SW 1271 (cell line): ENCODE measurements around the gene GRIA3.

ENCODE experiments used
- DNase-seq, 2 experiments: peaks; one replicate each; lab custom pipeline; 2025; lab: John Stamatoyannopoulos, UW

GRIA3 gene

DNA sequence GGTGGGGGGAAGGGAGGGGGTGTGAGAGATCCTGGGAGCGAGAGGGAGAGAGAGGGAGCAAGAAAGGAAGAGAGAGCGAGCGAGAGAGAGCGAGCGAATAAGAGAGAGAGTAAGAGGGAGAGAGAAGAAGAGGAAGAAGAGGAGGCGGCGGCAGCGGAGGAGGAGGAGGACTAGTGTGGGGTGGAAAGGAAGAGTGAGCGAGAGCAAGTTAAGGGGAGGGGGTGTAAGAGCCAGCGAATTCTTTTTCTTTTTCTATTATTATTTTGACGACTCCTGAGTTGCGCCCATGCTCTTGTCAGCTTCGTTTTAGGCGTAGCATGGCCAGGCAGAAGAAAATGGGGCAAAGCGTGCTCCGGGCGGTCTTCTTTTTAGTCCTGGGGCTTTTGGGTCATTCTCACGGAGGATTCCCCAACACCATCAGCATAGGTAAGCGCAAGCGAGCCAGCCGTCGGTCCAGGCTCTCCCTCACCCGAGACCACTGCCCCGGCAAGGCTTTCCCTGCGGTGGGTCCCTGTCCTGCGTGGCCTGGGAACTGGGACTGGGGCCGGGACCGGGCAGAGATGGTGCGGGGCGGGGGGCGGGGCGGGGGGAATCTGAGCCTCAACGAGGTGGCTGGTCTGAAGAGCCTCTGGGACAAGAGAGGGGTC lies at the start of gene GRIA3:
Gene GRIA3, plus strand, starts transcription at position 60 of the 647 bp plus-strand sequence. Its CDS starts 258 bp downstream, at position 318.
- DNase-seq: no peak

DNA sequence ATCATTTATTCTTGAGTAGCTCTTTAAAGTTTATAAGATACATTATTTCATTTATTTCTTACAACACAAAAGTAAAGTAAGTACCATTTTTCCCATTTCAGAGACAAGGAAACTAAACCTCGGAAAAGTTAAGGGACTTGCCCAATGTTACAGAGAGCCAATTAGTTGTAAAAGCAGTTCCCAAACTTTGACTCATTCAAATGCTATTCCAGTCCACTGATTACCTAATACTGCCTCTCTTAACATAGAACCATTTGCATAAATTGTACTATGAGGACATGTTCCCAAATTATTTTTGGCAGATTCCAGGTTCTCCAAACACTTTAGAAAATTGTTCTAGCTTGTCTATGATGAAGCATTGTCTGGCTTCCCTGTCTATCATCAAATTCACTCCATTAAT lies 45.6 kb upstream of the GRIA3 start:
- no peak for DNase-seq

DNA sequence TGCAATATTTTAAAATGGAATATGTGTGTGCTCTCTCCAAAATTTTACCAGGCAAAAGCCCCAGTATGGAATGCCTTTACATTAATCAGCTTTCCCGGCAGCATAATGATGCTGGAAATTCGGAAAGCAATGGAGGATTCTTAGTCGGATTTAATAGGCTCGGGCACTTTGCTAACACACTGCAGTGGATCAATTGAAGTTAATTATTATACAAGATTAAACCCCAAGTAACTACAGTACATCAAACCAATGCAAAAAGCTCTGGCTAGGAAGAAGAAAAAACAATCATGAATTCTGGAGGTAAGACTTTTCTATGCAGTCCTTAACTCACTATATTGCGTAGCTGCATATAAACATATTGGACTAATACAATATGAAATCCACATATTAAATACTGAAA lies 43.6 kb upstream of the GRIA3 start:
- DNase-seq: no peak

DNA sequence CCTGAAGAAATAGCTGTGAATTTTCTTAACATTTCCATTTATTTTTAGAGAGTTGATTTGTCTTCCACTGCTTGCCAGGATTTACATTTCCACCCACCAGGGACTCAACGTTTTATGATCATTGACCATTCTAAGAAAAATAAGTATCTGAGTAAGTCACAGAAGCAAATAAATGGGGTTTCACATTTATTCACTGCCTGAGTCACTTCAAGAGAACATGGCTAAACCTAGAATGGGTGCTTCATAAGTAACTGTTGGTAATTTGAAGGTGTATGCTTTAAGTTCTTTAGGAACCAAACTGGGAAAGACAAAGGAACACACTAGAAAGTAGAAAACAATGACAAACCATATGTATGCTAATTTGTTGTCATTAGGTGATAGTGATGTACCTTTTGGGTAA lies 43.2 kb upstream of the GRIA3 start:
- no peak for DNase-seq

DNA sequence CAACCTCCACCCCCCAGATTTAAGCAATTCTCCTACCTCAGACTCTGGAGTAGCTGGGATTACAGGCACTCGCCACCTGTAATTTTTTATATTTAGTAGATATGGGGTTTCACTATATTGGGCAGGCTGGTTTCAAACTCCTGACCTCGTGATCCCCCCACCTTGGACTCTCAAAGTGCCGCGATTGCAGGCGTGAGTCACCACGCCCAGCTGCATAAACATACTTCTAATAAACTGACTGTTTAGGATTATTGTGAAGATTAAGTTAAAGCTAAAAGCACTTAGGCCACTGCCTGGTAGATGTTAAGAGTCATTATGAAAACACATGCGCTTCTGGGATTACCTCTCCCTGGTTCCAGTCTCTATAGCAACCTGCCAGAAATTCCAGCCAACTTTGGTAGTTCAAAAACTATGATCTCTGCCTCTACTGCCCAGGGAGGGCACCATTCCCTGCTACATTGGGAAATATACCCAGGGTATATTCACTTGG lies 30.2 kb upstream of the GRIA3 start:
- DNase-seq: no peak

- DNase-seq: no peak
Measured at GRCh38 chrX:123155327-123155726, 28.8 kb upstream of the GRIA3 start.

DNA sequence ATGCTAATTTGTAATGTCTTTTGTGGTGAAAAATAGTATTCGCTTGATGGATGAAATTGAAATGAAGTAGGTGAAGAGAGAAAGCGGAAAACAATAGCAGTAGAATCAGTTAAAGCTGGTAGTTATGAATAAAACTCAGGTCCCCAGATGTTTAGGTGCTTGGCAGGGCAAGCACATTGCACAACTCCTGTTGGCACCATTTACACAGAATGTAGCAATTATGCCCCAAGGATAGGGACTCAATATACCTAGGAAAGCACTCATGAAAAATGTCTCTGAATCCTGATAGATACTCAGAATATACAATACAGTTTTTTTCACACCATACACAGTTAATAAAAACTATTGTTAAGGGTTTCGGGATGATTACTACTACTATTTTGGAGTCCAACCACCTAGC lies 26.5 kb upstream of the GRIA3 start:
- no peak for DNase-seq

- no peak for DNase-seq
Measured at GRCh38 chrX:123159403-123159802, 24.7 kb upstream of the GRIA3 start.

DNA sequence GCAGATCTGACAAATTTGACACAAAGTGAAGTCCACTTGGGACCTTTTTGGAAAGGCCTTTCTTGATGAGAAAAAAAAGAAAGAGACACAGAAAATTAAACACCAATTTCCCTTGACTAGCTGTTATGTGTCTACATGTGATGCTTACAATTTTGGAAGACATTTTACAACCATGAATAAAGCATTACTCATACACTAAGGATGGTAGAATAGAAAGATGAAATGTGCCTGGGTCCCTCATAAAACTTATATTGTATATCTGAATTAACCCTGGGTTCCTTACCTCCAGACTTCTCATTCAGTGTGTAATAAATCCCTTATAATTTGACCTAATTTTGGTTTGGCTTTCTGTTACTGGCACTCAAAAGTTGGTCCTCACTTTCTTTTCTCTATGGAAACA lies 16.5 kb upstream of the GRIA3 start:
- no peak for DNase-seq

DNA sequence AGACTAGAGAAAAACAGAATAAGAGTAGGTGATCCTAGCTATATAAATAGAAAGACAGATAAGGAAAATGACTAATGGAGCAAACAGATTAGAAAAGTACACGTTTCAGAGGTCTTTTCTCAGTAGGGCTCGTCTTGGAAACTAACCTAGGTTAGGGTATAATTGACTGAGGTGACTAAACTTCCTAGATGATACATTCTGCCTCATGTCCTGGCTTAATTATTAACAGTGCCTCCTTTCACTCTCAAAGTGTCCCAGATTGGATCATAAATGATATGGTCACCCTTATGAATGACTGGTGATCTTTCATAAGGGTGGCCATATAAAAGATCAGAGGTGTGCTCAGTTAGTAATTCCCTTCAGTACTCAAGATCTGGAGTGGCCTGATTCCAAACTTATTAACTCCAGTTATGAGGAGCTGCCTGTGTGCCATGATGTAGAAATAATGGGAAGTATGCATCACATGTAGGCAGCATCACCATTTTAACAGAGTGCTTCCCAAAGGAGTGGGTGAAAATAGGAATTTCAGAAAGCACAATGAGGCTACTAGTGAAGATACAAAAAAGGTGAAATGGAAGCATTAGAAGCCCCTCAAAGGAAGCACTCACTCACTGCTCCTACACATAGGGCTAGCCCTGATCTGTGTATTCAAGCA lies 14.7 kb upstream of the GRIA3 start:
- no peak for DNase-seq

GRCh38 chrX:123170546-123170945 lies 13.5 kb upstream of the GRIA3 start:
- no peak for DNase-seq

DNA sequence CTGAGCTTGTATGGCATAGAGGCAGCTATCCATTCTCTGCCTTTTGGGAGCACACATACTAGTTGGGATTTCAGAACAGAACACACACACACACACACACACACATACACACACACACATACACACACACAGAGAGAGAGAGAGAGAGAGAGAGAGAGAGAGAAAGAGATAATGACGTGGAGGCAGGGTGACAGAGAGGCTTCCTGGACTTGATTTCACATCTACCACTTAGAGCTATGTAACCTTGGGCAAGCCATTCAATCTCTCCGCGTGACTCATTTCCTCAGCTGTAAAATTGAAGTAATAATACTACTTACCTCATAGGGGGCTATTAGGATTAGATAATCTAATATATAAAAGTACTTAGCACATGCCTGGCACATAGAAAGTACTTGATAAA lies 12.3 kb upstream of the GRIA3 start:
- DNase-seq: no peak

- no peak for DNase-seq
Measured at GRCh38 chrX:123172869-123173268, 11.2 kb upstream of the GRIA3 start.

DNA sequence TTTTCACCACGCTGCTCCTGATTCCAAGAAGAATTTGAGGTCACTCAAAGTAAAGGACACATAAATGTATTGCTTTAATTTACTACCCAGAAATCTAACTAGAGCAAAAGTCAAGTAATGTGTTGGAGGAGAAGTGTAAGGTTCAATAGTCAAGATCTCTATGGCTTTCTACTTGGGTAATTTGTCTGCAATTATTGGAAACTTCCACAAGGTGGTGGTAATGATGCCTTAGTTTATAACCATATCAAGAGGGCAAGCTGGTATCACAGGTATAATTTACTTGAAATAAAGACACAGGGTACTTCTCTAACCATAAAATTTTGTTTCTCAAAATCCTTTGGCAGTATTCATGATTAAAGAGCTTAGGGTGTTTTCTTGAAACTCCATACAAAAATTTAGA lies 10.2 kb upstream of the GRIA3 start:
- no peak for DNase-seq

DNA sequence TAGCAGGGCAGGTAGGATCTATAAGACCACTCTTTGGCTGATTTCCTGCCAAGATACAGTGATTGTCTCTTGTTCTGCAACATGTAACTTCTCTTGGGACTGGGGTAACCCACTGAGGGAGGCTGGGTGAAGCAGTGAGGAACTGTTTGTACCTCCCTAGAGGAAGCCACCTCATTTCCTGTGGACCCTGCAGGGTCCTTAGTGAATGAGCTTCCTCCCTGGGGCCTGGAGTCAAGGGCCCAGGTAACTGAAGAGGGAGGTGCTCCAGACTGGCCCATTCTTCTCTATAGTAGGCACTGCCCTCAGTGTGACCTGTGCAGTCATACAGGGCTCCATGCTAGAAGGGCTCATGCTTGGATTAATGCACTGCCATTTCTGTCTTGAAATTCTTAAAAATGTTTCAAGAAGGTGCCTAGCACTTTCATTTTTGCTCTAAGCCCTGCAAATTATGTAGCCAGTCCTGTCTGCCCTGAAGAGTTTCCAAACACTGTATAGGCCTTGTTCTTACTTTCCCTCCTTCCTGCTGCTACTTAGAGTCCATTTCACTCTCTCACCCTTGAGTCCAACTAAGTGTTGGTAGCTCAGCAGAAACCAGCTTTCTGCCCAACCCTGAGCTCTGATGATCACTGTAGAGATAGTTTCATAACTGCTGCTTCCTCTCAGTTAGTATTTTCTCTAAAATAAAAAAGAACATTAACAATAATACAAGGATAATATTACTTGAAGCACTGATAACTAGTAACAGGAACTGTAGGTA lies 8.5 kb upstream of the GRIA3 start:
- no peak for DNase-seq

DNA sequence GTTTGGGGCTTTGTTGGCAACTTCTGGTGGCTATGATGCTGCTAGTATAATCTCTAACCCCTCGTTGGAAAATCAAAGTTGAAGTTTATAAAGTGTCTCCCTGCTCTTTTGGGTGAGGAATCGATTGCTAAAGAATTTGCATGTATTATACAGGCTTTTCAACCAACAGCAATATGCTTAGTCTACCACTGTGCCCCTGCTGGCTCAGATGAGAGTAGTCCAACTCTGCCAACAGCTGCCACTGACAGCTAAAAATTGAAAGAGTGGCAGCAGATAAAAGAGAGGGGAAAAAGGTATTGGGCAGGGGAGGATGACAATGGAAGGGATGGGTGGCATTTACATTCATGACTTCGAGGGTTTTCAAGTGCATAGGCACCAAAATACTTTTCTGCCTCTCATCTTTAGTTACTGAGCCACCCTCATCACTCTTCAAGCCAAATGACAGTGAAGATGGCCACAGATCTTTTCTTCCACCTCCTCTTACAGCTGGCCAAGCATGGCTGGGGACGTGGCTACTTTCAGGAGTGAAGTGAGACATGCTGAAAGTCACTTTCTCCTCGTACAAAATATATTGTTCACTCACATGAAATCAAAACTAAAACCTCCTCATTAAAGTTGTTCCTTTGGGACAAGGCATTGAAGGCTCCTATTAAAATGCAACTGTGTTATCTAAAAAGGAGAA lies 2.7 kb upstream of the GRIA3 start:
- DNase-seq: no peak

GRCh38 chrX:123184866-123185276 lies 793 bp downstream of the GRIA3 start:
- no peak for DNase-seq

GRCh38 chrX:123185721-123186120 lies 1.6 kb downstream of the GRIA3 start:
- no peak for DNase-seq

- DNase-seq: no peak
Measured at GRCh38 chrX:123186801-123187200, 2.7 kb downstream of the GRIA3 start.

DNA sequence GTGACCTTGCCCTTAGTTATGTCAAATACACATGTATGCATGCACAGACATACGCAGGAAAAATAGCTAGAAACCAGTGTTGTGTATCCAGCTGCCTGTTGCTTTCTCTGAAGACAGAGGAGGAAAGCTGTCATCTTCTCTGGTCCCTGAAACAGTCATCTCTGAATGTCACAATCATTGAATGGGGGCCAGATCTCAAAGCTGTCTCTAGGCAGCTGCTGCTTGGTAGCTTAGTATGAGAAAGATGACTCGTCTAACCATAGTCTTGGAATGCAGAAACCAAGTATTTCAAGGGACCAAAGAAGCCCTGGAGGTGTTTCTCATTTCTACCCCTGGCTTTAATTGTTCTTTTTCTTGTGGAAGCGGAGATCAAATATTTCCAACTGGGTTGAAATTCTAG lies 4.0 kb downstream of the GRIA3 start:
- DNase-seq: no peak

GRCh38 chrX:123189338-123189737 lies 5.3 kb downstream of the GRIA3 start:
- no peak for DNase-seq

- no peak for DNase-seq
Measured at GRCh38 chrX:123190096-123190495, 6.0 kb downstream of the GRIA3 start.

GRCh38 chrX:123193101-123193500 lies 9.0 kb downstream of the GRIA3 start:
- DNase-seq: no peak
